GM21423 (cell line): ENCODE results near the gene TTC23.

ENCODE experiments used
- ATAC-seq: cut with Tn5 transposase; IDR thresholded peaks from one replicate; pipeline ENCODE4 v1.9.1; 2021; ENCODE audit warnings: mild to moderate bottlenecking, moderate library complexity; ENCODE audit not compliant: unreplicated experiment

TTC23 gene, protein sequence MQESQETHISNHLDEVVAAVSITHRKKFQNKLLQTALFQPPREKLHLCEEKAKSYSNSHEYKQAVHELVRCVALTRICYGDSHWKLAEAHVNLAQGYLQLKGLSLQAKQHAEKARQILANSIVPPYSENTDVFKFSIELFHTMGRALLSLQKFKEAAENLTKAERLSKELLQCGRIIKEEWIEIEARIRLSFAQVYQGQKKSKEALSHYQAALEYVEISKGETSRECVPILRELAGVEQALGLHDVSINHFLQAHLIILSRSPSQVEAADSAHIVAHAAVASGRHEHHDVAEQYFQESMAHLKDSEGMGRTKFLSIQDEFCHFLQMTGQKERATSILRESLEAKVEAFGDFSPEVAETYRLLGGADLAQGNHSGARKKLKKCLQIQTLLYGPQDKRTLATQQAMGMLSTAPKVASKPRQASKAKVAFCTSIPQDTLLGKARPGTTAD

DNA sequence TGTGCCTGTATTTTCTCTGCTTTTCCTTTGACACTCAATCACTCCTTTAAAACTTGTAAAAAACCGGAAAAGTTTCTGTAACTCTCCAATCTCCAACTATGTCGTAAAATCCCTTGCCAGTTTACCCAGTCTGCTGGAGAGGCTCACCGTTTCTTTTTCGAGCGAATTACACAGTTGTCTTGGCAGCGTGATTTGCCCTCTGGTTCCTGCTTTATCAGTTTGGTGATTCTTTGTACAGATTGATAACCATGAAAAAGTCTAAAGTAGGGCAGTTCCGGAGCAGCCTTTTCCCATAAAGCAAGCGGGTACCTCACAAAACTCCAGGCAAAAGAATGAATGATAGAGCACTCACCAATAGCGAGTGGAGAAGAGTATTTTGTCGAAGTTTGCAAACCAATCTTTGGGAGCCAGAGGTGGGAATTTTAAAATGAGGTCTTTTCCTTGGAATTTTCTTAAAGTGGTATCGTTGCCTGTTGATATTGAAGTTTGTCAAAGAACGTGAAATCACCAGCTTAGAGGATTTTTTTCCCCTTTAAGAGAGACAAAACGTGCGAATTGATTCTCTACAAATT, at the start of gene TTC23:
TSS of gene TTC23 (minus strand) at position 312 of the 572 bp plus-strand sequence. CDS start 20,869 bp downstream, outside the sequence.
- no peak for ATAC-seq

DNA sequence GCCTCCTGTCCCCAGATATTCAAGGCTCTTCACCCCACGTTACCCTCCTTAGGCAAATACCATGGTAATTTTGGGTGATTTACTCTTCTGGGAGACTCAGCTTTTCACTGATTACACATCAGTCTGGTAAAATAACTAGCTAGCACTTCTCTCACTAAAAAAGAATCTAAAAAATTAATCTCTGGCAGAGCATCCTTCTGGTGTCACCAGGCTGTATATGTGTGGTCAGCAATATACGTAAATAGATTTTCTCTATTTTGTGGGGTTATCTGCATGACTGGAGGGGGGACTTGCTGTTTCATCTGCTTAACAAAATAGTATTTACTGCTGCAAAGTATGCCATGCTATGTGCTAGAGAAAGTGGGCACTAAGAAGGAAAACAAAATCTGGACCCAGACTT, 47.0 kb upstream of the TTC23 start:
- ATAC-seq, result no peak

DNA sequence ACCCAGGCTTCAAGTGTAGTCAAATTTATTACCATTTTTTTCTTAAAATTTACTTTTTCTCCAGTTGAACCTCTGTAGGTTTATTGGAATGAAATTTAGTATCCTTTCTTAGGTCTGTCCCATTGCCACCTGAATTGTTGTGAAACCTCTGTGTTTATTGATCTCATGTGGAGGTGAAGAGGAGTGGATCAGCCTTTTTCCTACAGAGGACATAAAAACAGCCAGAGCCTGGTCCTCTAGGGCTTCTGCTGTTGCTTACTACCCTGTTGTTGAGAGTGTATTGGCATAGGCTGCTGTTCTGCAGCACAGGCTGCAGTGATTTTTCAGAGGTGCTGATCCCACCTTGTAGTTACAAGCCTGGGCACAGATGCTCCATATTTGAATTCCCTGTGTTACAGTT, 46.5 kb upstream of the TTC23 start:
- ATAC-seq, result no peak

DNA sequence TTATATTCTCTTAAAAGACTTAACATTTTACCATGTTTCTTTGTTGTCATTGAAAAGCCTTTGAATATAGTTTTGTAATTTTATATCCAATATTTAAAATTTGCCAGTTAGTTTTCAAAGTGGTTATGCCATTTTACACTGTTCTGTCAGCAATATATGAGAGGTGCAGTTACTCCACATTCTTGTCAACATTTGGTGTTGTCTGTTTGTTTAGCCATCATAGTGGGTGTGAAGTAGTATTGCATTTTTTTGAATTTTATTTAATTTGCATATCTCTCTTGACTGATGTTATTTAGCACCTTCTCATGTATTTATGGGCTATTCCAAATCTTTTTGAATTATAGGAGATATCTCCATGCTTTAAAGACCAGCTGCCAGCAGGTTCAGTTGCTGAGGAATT, 42.3 kb upstream of the TTC23 start:
- no peak for ATAC-seq

DNA sequence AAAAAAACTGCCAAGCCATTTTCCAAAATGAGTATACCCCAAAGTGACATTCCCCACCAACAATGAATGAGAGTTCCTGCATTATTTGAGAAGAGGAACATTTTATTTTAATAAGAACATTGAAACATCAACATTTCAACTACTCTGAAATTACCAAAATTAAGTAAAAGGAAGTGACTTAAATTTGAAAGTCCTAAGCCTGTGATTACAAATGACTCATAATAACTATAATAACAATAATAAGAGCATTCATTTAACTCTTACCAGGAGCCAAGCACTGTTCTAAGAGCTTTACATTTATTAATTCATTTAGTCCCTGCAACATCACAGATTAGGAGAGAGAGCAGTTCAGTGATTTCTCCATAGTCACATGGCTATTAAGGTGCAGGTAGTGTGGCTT, 34.3 kb upstream of the TTC23 start:
- ATAC-seq, result no peak

DNA sequence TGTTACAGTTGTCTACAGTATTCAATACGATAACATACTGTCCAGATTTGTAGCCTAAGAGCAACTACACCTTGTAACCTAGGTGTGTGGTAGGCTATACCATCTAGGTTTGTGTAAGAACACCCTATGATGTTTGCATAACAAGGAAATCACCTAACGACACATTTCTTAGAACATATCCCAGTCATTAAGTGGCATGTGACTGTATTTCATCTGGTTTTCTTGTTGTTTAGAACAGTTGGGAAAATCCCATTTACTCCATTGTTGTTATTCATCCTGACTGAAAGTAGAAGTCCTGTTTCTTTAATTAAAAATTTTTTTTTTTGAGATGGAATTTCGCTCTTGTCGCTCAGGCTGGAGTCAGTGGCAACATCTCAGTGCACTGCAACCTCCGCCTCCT, 33.2 kb upstream of the TTC23 start:
- no peak for ATAC-seq

DNA sequence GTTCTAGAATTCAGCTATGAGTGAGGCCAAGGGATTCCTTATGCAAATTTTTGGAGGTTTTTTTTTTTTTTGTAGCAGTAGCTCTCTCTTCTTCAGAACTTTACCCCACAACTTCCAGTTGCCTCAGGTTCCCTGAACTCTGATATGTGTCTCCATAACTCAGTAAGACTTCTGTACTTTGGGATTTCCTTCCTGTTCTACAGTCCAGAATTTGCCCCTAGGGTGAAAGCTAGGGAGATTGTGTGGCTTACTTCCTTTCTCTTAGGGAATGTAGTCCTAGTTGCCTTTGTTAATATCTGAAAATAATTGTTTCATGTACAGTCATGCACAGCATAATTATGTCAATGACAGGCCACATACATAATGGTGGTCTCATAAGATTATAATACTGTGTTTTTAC, 32.7 kb upstream of the TTC23 start:
- ATAC-seq, result no peak

DNA sequence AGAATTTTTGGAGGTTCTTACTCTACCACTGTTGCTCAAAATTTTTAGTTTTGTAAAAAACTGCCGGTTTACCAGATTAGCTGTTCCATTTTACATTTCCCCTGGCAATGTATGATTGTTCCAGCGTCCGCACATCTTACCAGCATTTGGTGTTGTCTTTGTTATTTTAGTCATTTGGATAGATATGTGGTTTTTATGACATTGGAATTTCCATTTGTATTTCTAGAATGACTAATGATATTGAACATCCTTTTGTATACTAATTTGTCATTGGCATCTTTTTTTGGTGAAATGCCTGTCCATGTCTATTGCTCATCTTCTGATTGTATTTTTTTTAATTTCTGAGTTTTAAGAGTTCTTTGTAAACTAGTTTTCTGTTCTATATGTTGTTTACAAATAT, 30.4 kb upstream of the TTC23 start:
- no peak for ATAC-seq

DNA sequence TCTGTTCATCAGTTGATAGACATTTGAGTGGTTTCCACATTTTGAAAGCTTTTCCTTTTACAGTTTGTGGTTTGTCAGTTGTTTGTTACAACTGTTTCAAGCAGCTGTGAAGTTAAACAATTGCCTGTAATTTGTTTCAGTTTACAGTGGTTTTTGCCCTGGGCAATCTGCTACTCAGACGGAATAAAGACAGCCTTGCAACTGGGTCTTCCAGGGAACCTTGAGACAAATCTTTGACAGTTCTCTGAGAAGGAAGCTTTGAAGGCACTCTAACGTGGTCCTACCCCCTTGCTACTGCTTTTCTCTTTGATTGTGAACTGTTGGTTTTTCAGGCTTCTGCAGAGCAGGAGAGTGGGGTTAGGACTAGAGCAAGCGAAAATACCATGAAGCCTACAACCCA, 29.9 kb upstream of the TTC23 start:
- no peak for ATAC-seq

DNA sequence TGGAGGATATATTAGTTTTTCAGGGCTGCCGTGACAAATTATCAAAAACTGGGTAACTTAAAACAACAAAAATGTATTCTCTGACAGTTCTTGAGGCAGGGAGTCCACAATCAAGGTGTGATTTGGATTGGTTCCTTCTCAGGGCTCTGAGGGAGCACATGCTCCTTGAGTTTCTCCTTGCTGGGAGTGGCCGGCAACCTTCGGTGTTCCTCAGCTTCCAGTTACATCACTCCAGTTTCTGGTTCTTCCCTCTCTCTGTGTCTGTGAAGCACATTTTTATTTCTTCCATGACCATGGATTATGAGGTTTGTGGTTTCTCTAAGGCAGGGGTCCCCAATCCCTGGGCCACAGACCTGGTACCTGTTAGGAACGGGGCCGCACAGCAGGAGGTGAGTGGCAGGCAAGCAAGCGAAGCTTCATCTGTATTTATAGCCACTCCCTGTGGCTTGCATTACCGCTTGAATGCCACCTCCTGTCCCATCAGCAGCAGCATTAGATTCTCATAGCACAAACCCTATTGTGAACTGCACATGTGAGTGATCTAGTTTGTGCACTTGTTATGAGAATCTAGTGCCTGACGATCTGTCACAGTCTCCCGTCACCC, 26.2 kb upstream of the TTC23 start:
- peak; percentile 57 for ATAC-seq

DNA sequence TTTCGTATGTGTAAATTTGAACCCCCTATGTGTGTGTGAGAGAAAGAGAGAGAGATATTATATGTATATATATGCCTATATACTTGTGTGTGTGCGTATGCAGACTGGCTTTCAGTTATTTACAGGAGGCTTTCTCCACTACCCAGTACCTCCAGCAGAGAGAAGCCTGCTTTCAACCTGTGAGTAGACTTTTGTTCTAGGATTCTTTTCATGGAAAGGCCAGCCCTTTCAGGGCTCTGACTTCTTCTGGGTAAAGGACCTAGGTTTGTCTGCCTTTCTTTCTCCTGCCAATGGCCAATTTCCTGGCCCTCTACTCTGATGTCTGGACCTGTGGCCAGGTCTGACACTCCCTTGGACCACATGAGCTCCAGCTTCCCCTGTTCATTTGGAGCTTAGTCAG, 25.7 kb upstream of the TTC23 start:
- ATAC-seq, result no peak

DNA sequence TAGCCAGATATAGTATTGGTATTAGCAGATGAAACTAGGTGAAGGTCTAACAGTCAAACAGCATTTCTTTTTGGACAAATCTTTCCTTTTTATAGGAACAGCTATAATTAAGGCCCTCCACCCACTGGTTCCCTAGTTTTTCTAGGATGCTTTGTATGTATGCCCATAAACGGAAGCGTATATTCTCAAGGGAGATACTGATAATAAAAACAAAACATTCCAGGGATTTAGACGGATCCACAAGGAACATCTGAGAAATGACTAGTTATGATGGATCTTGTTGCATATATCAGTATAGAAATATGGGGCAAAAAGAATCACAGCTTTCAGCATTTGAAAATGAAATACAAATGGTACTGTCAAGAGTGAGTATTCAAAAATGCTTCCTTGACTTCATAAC, 24.4 kb upstream of the TTC23 start:
- ATAC-seq, result no peak

DNA sequence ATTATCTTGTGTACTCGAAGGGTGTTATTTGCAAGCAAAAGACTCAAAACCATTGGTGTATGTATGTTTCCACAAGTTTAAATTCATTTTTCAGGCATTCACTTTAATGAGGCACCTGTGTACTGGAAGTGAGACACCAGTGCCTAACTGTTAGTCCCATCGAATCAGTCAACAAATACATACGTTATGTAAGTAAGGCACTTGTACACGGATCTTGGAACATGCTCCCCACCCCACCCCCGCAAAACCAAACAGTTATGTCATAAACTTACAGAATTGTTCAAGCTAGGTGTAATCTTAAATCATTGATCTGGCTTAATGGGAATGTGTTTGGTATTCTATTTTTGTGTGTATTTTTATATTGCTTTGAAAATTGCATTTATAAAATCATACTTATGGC, 19.1 kb upstream of the TTC23 start:
- ATAC-seq, result no peak

DNA sequence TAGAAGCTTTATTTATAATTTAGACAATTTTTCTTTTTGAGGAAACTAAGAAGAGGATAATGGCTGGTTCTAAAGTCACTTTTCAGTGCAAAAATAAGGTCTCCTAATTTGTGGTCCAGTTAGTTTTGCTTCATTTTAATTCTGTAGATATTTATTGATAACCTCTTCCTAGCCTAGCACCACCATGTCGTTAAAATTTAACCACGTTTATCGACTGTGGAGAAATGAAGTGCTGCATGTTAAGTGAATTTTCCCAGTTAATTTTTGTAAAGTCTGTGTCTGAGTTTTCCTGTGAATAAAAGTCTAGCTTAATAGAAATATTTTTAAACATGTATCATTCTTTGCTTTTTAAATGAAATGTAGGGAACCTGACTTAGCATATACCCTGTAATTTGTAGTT, 18.6 kb upstream of the TTC23 start:
- no peak for ATAC-seq

DNA sequence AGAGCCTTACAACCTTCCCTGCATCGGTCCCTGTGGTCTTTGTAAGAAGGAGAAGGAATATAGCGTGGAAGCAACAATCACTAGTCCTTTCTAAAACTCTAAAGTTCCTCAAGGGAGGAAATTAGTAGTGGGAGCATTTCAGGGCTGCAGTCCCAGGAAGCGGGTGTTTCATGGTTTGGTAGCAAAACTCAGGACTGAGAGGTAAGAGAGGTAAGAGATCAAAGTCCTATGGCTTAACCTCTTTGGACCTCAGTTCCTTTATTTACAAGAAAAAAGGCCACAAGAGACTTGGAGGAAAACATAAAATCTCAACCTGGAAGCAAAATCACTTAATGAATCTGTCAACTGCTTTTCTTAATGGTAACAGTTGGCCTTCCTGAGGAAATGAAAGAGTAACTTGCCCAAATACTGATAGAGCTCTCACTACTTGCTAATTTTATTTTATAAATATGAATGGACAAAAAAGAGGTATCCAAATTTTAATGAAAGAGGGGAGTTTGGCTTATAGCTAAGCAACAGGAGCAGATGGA, 16.2 kb upstream of the TTC23 start:
- no peak for ATAC-seq

DNA sequence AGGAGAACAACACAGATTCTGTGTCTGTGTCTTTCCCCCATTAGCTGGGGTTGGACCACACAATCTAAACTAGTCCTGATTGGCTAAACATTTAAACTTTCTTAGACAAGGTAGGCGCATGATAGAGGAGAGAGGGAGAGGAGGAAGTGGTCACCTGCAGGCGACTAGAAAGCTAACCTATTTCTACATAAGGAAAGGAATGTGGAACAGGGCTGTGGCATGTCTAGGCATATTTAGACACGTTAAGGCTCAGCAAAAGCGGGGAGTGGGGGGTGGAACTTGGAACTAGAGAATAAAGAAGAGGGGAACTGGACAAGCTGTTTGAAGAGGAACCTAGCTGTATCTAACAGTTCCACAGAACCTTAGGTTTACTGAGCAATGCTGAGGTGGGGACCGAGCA, 14.7 kb upstream of the TTC23 start:
- ATAC-seq, result no peak

DNA sequence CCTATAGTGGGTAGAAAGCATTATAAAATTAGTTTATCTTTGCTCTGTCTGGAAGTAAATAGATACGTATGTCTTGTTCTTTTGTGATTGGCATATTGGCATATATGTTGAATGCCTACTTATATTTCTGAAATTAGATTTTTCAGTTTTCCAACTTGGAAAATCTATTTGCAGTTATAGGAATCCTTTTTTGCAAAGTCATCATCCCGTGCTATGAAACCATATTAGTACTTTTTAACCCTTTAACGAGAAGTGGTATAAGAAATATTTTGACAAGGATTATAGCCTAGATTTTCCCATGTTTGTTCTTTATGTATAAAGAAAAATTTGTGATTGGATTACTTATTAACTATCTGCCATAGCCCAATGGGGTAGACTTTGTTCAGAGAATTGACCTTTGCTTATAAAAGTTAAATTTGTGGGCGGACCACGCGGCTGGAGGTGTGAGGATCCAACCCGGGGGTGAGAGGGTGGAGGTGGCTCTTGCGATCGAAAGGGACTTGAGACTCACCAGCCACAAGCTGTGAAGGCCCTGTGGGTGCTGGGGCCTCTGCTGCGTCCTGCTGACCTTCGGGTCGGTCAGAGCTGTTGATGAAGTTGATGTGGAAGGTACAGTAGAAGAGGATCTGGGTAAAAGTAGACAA, 7.8 kb upstream of the TTC23 start:
- no peak for ATAC-seq

DNA sequence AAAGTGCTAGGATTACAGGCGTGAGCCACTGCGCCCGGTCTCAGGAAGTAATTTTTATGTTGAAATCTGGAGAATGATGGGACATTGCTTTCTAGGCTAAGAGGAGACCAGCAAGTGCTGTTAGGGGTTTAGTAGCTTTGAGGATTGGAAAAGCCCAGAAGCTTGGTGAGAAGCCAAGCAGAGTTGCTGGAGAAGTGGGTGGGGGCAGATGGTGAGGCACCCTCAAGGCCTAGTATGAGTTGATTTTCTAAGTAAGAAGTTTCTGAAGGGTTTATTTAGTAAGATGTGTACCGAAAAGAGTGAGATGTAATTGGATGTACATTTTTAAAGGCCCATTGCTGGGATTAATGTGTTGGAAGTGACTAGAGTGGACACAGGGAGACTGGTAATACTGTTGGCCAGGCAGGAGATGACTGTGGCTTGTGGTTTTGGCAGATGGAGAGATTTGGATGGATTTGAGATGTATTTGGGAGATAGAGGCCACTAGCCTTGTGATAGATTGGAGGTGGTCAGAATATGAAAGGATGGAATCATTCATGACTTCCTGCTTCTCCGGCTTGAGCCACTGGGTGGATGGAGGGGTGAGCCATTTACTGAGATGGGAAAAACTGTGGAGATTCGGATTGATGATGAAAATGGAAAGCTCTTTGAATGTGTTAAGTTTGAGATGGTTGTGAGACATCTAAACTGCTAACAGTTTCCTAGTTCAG, 4.2 kb upstream of the TTC23 start:
- ATAC-seq, result no peak

DNA sequence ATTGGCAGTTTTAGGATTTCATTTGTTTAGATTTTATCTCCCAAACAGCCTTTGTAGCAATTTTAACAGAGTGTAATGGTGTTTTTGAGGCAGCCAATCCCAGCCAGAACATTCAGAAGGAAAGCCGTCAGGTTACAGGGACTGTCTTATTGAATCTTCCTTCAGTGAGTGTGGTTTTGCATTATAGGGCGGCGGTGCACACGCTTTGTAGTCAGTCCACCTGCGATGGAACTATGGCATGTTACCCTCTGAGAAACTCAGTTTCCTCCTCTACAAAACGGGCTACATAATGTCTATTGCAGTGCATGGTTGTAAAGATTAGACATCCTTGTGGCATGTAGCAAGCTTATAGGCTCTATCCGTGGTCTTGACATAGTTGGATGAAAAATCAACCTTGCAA, 2.9 kb upstream of the TTC23 start:
- no peak for ATAC-seq

DNA sequence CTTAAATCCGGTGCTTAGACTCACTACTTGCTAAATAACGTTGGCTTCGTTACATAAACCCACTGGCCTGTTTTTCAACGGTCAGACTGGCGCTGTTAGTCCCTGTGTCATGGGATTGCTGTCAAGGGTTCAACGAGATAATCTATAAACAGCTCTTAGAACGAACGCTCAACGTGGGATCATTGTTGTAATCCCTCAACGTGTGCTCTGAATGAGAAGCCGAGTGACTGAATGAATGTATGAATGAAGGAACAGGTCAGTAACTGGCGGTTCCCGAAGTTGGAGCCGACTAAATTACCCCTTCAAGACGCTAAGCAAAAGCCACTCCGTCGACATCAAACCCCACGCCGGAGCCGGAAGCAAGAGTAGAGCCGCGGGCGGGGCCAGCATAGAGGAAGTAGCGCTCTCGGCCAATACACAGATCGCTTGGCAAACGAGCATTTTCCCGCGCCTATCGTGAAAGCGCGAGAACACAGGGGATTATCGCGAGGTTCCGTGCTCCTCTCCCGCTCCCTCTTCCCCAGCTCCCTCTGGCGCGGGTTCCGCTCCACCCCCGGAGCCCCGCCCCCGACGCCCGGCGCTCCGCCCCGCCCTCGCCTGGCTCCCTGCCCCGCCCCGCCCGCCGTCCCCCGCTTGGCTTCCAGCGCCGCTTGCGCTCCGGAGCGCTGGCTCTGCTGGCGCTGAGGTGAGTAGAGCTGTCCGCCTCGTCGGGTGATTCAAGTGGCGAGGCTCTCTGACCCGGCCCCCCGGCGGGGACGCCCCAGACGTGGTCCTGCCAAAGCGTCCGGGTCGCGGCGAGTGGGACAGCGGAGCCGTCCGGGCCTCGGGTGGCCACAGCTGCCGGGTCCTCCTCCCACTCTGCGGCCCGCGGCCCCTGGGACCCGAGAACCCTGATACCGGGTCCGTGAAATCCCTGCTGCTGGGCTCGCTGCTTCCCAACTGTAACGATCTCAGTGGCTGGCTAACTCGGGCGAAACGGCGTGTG, 1.8 kb upstream of the TTC23 start, which contains the start of gene LRRC28:
TSS of gene LRRC28 (plus strand) at position 625 of the 985 bp plus-strand sequence. CDS start 4,477 bp downstream, outside the sequence.
- peak; percentile 94 for ATAC-seq
